Astrocyte (in vitro differentiated cells and primary cell): ENCODE measurements around the gene OSBPL5.

Source experiments
- CTCF ChIP-seq: IDR thresholded peaks from 2 replicates; pipeline ENCODE4 v1.5.1; 2011; ENCODE audit warnings: low read depth, mild to moderate bottlenecking, inconsistent platforms, low read length, moderate library complexity; ENCODE audit not compliant: insufficient read depth
- EZH2 ChIP-seq: IDR thresholded peaks from 2 replicates; pipeline ENCODE4 v1.6.1; 2012; ENCODE audit warnings: mild to moderate bottlenecking, low read length, inconsistent platforms; ENCODE audit not compliant: insufficient read depth

GRCh38 chr11:3060436-3061025 lies 104.6 kb downstream of the OSBPL5 start:
- TF ChIP-seq CTCF = no peak
- no peak for TF ChIP-seq EZH2
